Central memory CD8-positive, alpha-beta T cell (primary cell): ENCODE data around the gene OR51E1.
A peak's percentile ranks its signal among the peaks of the same experiment; 100 is the strongest.

Experiments
- ATAC-seq: fragments of 150-1000 bp; cut with Tn5 transposase; replicated peaks from 2 replicates; pipeline ENCODE4 v1.10.0; 2022; ENCODE audit warnings: mild to moderate bottlenecking, moderate FRiP score, moderate number of reproducible peaks; ENCODE audit not compliant: poor library complexity, severe bottlenecking; ENCODE audit errors: extremely low read depth
- DNase-seq, 2 donors: peaks; one replicate each; pipeline ENCODE4 v3.0.0; 2021; ENCODE audit warnings: low spot score in 2 of 2
- H3K27ac Mint-ChIP-seq: one replicate; pipeline ENCODE4 v1.8.0; 2022; ENCODE audit warnings: low read depth, mild to moderate bottlenecking, moderate library complexity, mixed read lengths
- H3K27me3 Mint-ChIP-seq: one replicate; pipeline ENCODE4 v1.8.0; 2022; ENCODE audit warnings: mixed read lengths
- H3K36me3 Mint-ChIP-seq: one replicate; pipeline ENCODE4 v1.8.0; 2022; ENCODE audit warnings: mild to moderate bottlenecking, moderate library complexity, mixed read lengths; ENCODE audit not compliant: insufficient read depth
- H3K4me1 Mint-ChIP-seq: one replicate; pipeline ENCODE4 v1.8.0; 2022; ENCODE audit warnings: mixed read lengths
- H3K4me3 Mint-ChIP-seq: one replicate; pipeline ENCODE4 v1.8.0; 2022; ENCODE audit warnings: mild to moderate bottlenecking, moderate library complexity, mixed read lengths
- H3K9me3 Mint-ChIP-seq: one replicate; pipeline ENCODE4 v1.8.0; 2022; ENCODE audit warnings: mixed read lengths

The OR51E1 gene, protein sequence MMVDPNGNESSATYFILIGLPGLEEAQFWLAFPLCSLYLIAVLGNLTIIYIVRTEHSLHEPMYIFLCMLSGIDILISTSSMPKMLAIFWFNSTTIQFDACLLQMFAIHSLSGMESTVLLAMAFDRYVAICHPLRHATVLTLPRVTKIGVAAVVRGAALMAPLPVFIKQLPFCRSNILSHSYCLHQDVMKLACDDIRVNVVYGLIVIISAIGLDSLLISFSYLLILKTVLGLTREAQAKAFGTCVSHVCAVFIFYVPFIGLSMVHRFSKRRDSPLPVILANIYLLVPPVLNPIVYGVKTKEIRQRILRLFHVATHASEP

DNA sequence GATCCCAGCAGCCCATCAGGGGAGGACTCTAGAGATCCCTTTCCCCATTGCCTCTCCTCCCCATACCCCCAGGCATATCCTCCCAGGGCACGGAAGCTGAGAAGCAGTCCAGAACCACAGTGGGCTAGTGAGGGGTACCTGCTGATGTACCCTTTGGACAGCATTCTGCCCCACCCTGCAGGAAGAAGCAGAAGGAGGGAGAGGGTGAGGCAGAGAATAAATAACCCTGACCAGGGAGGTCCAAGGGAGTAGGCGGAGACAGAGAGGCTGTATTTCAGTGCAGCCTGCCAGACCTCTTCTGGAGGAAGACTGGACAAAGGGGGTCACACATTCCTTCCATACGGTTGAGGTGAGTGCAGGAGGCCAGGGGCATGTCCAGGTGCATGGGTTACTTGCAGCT is at the start of gene OR51E1:
TSS of gene OR51E1 (plus strand) at position 301 of the 400 bp plus-strand sequence. CDS start 8,545 bp downstream, outside the sequence.
- H3K4me3 Mint-ChIP-seq: no peak within 1 kb of the TSS
- H3K4me1 Mint-ChIP-seq: no peaks in the 10 kb centered on the region
- H3K27me3 Mint-ChIP-seq: peaks cover 10% of the 10 kb centered on the region
- no peak within 1 kb of the TSS for H3K27ac Mint-ChIP-seq
- DNase-seq (no peak), ATAC-seq (no peak)
- no peaks in the 10 kb centered on the region for H3K9me3 Mint-ChIP-seq
- no peaks in the 10 kb centered on the region for H3K36me3 Mint-ChIP-seq

DNA sequence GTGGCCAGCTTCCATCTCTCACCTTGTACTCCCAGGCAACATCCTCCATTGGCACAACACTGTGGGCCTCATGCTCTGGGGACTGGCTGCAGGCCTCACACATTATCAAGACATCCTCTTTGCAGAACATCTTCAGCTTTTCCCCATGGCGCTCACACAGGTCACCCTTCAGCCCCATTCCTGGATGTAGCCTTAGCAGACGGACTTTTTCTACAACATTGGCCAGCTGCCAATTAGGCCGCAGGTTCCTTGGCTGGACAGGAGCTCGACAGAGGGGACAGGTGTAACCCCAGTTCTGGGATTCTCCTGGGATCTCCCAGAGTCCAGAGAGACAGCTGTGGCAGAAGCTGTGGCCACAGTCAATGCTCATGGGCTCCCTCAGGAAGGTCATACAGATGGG is 38.7 kb upstream of the OR51E1 start:
- Mint-ChIP-seq H3K27me3 (no peaks in the 10 kb centered on the region), H3K4me3 (no peak overlapping the region), H3K36me3 (peaks cover 29% of the 10 kb centered on the region), H3K9me3 (no peaks in the 10 kb centered on the region), H3K4me1 (peaks cover 62% of the 10 kb centered on the region), H3K27ac (no peak overlapping the region)
- no peak for ATAC-seq
- no peak for DNase-seq

DNA sequence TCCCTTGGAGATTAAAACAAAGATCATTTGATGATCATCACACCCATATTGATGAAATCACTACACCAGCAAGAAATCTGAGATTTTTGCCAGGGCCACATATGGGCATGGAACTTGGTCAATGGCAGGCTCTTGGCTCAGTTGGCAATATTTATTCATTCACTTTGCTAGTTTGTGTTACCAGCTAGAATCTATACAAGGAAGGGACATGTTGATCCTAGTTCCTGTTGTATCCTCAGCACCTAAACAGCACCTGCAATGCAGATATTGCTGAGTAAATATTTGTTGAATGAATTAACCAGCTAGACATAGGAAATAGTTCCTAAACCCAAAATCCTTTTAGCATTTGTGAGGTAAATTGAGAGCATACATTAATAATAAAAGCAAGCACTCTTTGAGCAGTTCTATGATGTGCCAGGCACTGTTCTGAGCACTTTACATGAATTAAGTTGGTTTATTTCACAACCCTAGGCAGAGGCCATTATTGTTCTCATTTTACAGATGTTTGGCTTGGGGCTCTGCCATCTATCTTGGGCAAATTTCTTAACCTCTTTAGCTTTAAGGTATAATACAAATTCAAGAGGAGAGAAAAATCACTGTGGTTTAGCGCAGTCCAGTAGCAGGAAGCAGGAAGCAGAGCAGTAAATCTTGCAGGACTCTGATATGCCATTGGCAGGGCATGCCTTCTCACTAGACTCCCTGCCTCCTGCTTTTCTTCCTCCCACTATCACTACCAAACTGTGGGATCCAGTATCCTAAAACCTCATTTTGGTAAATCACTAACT is 37.4 kb upstream of the OR51E1 start:
- Mint-ChIP-seq H3K4me1 (peaks cover 69% of the 10 kb centered on the region), H3K27ac (no peak overlapping the region), H3K4me3 (peak overlapping the region; percentile 93), H3K36me3 (peaks cover 26% of the 10 kb centered on the region), H3K27me3 (no peaks in the 10 kb centered on the region), H3K9me3 (no peaks in the 10 kb centered on the region)
- ATAC-seq: no peak
- no peak for DNase-seq

DNA sequence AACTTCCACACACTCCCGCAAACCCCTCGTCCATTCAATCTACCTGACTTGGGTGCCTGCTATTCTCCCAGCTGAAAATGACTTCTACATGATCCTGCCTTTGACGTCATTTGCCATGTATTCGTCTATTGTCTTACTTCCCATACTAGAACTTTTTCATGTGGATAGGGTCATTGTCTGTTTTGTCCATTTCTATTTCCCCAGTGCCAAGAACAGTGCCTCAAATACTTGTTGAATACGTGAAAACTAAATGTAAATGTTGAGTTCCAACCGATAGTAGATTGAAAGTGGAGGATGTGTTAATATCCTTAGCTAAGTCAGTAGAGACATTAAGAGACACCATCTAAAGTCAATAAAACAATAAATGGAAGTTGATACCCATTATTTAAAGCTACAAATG is 36.7 kb upstream of the OR51E1 start:
- ATAC-seq (no peak), DNase-seq (no peak)
- Mint-ChIP-seq H3K4me1 (peaks cover 69% of the 10 kb centered on the region), H3K36me3 (peaks cover 25% of the 10 kb centered on the region), H3K27ac (peak overlapping the region; percentile 87), H3K27me3 (no peaks in the 10 kb centered on the region), H3K9me3 (no peaks in the 10 kb centered on the region), H3K4me3 (peak overlapping the region; percentile 93)

DNA sequence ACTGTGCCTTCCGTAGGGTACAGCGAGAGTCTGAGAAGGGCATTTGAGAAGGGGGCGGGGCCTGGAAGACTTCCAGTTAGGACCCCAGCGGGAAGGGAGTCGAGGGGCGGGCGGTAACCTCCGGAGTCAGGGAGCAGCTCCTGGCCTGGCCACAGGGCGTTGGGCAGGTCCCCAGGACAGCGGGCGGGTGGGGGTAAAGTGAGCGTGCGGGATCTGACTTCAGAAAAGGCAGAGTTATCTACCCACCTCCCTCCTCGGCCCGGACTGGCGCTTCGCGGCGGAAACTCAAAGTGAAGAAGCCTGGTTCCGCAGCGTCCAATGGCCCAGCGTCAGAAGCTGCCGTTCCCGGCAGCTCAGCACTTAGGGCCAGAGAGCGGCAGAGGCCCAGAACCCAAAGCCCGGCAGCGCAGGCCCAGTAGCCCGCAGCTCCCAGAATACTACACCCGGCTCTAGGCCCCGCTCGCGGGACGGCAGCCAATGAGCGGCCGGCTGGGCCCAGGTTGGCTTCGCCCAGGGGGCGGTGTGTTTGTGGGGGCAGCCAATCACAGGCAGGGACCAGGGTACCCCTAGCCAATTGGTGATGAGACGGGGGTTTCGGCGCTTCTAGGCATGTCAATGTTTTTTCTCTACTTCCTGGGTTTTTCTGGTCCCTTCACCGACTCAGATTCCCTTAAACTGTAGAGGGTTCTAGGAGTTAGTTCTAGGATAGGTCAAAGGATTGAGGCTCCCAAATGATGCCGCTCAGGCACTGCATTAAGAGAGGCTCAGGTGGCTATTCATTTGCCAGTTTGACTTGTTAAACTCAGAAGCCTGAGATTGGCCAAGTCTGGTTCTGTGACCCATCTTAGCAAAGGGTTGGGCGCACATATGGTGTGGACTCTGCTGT is 35.8 kb upstream of the OR51E1 start, which contains the start of gene TRIM68:
TSS of gene TRIM68 (minus strand) at position 451 of the 886 bp plus-strand sequence. CDS start 2,727 bp downstream, outside the sequence.
- Mint-ChIP-seq H3K36me3 (peaks cover 20% of the 10 kb centered on the region), H3K27ac (peak within 1 kb of the TSS; percentile 87), H3K27me3 (no peaks in the 10 kb centered on the region), H3K4me1 (peaks cover 68% of the 10 kb centered on the region), H3K9me3 (no peaks in the 10 kb centered on the region), H3K4me3 (peak within 1 kb of the TSS; percentile 93)
- ATAC-seq: peak; percentile 100
- DNase-seq: peak; percentile 85 to 92

DNA sequence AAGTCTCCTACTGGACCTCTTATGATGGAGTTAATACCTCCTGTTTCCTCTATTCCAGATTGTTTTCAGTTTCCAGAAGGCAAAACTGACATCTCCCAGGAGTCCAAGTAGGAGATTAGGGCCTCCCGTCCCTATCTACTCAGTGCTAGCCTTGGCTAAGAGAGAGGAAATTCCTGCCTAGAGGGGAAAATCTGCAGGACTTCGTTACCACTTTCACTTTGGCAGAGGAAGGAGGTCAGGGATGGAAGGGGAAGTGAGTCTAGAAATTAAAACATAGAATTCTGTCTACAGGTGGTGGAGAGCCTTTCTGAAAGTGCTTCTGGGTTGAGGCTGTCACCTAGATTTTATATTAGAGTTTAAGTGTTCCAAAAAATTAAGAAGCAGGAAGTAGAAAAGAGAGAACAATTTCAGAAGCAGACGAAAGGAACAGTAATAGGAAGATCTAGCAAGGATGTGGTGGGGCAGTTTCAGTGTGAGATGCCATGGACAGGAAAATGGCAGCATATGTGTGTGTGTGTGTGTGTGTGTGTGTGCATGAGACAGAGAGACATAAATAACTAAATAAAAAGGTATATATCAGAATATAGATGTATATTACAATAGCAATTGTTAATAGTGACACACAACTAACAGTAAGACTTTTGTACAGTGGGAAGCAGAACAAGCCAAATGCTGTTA is 33.4 kb upstream of the OR51E1 start:
- H3K27me3 Mint-ChIP-seq: peaks cover 10% of the 10 kb centered on the region
- no peaks in the 10 kb centered on the region for H3K9me3 Mint-ChIP-seq
- peaks cover 45% of the 10 kb centered on the region for H3K4me1 Mint-ChIP-seq
- ATAC-seq: no peak
- H3K27ac Mint-ChIP-seq: peak overlapping the region; percentile 87
- H3K36me3 Mint-ChIP-seq: peaks cover 9% of the 10 kb centered on the region
- H3K4me3 Mint-ChIP-seq: peak overlapping the region; percentile 73
- DNase-seq: no peak

DNA sequence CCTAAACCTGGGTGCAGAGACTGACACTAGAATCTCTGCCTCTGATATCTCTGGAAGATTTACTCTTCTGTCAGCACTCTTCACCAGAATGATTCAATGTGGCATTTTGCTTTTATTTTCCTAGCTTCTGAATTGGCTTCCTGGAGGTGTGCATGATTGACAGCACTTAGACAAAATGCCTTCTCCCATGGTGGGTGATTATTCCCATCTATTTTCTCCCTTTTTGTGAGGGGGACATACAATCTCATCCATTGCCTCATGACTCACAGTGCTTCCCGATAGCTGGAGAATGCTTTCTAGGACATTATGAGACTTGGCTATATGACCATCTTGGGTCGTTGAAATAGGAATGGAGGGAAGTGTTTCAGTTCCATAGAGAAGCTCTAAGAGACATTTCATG is 31.8 kb upstream of the OR51E1 start:
- Mint-ChIP-seq H3K4me3 (no peak overlapping the region), H3K4me1 (peaks cover 30% of the 10 kb centered on the region), H3K36me3 (peaks cover 9% of the 10 kb centered on the region), H3K27ac (no peak overlapping the region), H3K9me3 (no peaks in the 10 kb centered on the region), H3K27me3 (peaks cover 11% of the 10 kb centered on the region)
- no peak for DNase-seq
- no peak for ATAC-seq

DNA sequence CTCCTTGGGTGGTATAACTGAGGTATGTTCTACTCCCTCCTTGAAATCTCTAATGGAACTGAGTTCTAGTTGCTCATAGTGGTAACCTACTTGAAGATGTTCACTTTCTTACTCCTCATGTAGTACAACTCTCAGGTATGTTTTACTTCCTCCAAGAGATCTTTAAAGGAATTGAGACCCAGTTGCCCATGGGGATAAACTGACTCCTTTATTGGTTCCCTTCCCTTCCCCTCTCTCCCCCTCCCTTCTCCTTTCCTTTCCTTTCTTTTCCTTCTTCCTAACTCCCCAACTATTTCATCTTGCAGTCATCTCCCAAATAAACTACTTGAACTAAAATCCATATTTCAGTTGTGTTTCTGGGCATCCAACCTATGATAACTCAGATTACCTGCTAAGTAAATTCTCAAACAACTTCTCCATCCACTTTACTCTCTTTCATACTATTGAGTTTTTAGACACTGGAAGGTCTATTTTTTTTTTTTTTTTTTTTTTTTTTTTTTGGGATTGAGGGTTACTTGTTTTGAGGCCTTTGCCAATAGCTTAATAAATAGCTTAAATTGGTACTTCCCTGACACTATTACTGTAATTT is 27.8 kb upstream of the OR51E1 start:
- Mint-ChIP-seq H3K4me3 (no peak overlapping the region), H3K27ac (no peak overlapping the region), H3K9me3 (no peaks in the 10 kb centered on the region), H3K4me1 (no peaks in the 10 kb centered on the region), H3K27me3 (peaks cover 28% of the 10 kb centered on the region), H3K36me3 (peaks cover 3% of the 10 kb centered on the region)
- DNase-seq (no peak), ATAC-seq (no peak)

DNA sequence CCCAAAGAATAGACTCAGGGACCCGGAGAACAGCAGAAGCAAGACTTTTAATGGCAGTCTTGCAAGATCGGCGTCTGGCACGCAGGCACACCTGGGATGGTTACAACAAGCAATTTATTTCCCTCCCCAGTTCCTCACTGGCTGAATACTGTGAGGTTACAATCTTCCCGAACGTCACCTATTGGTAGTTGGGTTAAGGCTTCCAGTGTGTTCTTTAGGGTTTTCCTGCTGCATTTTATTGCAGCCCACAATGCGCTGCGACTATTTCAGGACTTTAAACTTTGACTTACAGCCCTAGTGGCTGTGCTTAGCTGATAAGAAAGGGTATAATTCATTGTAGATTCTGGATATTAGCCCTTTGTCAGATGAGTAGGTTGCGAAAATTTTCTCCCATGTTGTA is 24.3 kb upstream of the OR51E1 start:
- Mint-ChIP-seq H3K9me3 (no peaks in the 10 kb centered on the region), H3K4me1 (no peaks in the 10 kb centered on the region), H3K36me3 (peaks cover 4% of the 10 kb centered on the region), H3K27ac (no peak overlapping the region), H3K4me3 (no peak overlapping the region), H3K27me3 (peaks cover 33% of the 10 kb centered on the region)
- DNase-seq: no peak
- ATAC-seq: no peak

DNA sequence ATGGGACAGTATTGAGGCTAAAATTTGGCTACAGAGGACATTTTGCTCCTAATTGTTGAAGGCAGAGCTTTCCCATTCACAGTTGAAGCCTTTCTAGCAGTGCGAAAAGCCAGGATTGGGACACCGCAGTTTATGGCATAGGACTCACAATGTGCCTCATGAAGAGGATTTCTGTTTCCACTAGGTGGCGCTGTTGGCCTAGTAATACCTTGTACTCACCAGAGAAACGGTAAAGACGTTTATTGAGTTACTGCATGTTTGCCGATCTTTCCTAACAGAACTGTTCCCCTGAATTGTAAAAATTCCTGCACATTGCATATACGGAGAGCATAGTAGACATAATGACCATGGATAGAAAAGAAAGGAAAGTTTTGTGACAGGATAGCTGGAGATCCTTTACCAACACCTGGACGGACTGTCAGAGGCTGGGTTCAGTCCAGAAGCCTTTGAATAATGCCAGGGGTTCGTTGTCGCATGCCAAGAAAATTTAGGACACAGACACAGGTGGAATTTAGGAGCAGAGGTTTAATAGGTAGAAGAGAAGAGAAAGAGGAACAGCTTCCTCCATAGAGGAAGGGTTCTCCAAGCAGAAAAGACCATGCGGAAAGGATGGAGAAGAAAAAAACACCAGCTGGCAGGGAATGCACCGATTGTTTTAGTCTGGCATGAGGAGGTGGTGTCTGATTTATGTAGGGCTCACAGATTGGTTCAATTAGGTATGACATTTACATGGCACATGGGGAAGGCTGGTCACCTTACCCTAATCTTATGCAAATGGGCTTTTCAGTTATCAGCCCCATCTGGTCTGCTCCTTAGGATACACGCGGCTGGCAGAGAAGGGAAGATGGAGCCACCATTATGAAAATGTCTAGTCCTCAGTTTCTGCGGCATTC is 17.3 kb upstream of the OR51E1 start:
- no peak overlapping the region for H3K27ac Mint-ChIP-seq
- peaks cover 59% of the 10 kb centered on the region for H3K27me3 Mint-ChIP-seq
- H3K36me3 Mint-ChIP-seq: peaks cover 1% of the 10 kb centered on the region
- H3K4me1 Mint-ChIP-seq: no peaks in the 10 kb centered on the region
- H3K4me3 Mint-ChIP-seq: no peak overlapping the region
- H3K9me3 Mint-ChIP-seq: peaks cover 9% of the 10 kb centered on the region
- ATAC-seq (no peak), DNase-seq (peak in 1 of 2 donors; percentile 21)

DNA sequence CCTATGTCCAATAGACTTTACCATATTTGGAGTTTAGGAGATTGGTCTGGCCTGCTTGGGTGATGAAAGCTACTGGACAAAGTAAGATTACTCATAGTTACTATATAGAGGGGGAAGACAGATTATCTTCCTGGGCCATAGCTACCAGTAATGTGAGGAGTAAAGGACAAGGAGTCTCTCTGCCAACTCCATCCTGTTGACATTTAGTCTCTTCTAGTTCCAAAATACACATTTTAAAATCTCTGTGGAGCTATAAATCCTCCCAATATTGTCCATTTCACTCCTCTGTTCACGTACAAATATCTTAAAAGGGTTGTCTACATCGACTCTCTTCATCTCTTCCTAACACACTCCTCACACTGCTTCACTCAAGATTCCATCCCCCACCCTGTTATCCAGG is 7.6 kb upstream of the OR51E1 start:
- no peak for ATAC-seq
- H3K9me3 Mint-ChIP-seq: no peaks in the 10 kb centered on the region
- no peak overlapping the region for H3K4me3 Mint-ChIP-seq
- H3K27ac Mint-ChIP-seq: no peak overlapping the region
- no peaks in the 10 kb centered on the region for H3K36me3 Mint-ChIP-seq
- peaks cover 5% of the 10 kb centered on the region for H3K27me3 Mint-ChIP-seq
- no peaks in the 10 kb centered on the region for H3K4me1 Mint-ChIP-seq
- DNase-seq: no peak
